Chondrocyte (in vitro differentiated cells): Measurements from ENCODE around the gene EPHA4. TPM values are rescaled to one million over a fixed set of nuclear protein-coding genes. Genes with fewer than 3 reads are reported as not detected.

ENCODE experiments used
- DNase-seq: peaks from one replicate; pipeline ENCODE4 v3.0.0; 2021; ENCODE audit warnings: mixed read lengths, low spot score
- H3K27ac Mint-ChIP-seq: one replicate; pipeline ENCODE4 v1.8.0; 2021; ENCODE audit warnings: mild to moderate bottlenecking, moderate library complexity, mixed read lengths; ENCODE audit not compliant: unreplicated experiment
- H3K27me3 Mint-ChIP-seq: 2 replicates; pipeline ENCODE4 v1.8.0; 2021; ENCODE audit warnings: low read depth, mixed read lengths
- H3K36me3 Mint-ChIP-seq: 2 replicates; pipeline ENCODE4 v1.8.0; 2021; ENCODE audit warnings: low read depth, mixed read lengths
- H3K4me1 Mint-ChIP-seq: 2 replicates; pipeline ENCODE4 v1.8.0; 2021; ENCODE audit warnings: low read depth, mild to moderate bottlenecking, mixed read lengths
- H3K4me3 Mint-ChIP-seq: one replicate; pipeline ENCODE4 v1.8.0; 2021; ENCODE audit warnings: mild to moderate bottlenecking, moderate library complexity, mixed read lengths; ENCODE audit not compliant: unreplicated experiment
- H3K9me3 Mint-ChIP-seq: 2 replicates; pipeline ENCODE4 v1.8.0; 2021; ENCODE audit warnings: low read depth, mixed read lengths
- total RNA-seq: library from RNA; stranded (reverse); gene quantifications from 3 replicates; pipeline ENCODE4 v1.2.1, GENCODE V29; 2021
- TF ChIP-seq, protein P1 (sequence below): fragments of 200-600 bp; sonication (generic); IDR thresholded peaks from 2 replicates; pipeline ENCODE4 v1.5.0; 2021; ENCODE audit warnings: antibody characterized with exemption, mild to moderate bottlenecking, moderate library complexity

EPHA4 gene
- total RNA-seq, 1 donor from 2014 or later: 3.9 TPM

- Mint-ChIP-seq H3K27me3 (no peaks in the 10 kb centered on the region), H3K9me3 (no peaks in the 10 kb centered on the region), H3K36me3 (no peaks in the 10 kb centered on the region), H3K4me1 (peaks cover 14% of the 10 kb centered on the region), H3K4me3 (no peak overlapping the region), H3K27ac (no peak overlapping the region)
- no peak for DNase-seq
- TF ChIP-seq, protein P1, sequence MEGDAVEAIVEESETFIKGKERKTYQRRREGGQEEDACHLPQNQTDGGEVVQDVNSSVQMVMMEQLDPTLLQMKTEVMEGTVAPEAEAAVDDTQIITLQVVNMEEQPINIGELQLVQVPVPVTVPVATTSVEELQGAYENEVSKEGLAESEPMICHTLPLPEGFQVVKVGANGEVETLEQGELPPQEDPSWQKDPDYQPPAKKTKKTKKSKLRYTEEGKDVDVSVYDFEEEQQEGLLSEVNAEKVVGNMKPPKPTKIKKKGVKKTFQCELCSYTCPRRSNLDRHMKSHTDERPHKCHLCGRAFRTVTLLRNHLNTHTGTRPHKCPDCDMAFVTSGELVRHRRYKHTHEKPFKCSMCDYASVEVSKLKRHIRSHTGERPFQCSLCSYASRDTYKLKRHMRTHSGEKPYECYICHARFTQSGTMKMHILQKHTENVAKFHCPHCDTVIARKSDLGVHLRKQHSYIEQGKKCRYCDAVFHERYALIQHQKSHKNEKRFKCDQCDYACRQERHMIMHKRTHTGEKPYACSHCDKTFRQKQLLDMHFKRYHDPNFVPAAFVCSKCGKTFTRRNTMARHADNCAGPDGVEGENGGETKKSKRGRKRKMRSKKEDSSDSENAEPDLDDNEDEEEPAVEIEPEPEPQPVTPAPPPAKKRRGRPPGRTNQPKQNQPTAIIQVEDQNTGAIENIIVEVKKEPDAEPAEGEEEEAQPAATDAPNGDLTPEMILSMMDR: no peak
Observed at GRCh38 chr2:221527776-221528309, 44.3 kb downstream of the EPHA4 start.

DNA sequence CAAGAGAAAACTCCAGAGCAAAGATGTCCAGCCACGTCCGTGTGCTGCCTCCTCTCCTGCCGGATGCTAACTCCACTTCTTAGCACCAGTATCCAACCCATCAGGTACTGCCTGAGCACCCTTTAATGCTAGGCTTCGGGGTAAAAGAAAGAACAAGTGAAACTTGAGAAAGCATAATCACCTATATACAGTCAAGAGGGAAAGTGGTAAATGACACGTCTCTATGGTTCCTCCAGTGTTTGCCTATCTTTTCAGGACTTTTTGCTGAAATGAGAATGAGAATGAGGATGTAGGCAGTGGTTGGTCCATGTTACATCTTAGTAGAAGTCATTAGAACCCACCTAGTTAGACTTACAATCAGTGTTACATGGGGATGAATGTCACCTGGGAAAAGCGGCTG lies 47.9 kb downstream of the EPHA4 start:
- Mint-ChIP-seq H3K36me3 (no peaks in the 10 kb centered on the region), H3K9me3 (no peaks in the 10 kb centered on the region), H3K27me3 (no peaks in the 10 kb centered on the region), H3K4me3 (no peak overlapping the region), H3K4me1 (peaks cover 2% of the 10 kb centered on the region), H3K27ac (no peak overlapping the region)
- TF ChIP-seq, protein P1: no peak
- no peak for DNase-seq

GRCh38 chr2:221521233-221521845 lies 50.8 kb downstream of the EPHA4 start:
- TF ChIP-seq, protein P1: no peak
- Mint-ChIP-seq H3K36me3 (no peaks in the 10 kb centered on the region), H3K27me3 (no peaks in the 10 kb centered on the region), H3K4me1 (no peaks in the 10 kb centered on the region), H3K4me3 (no peak overlapping the region), H3K9me3 (no peaks in the 10 kb centered on the region), H3K27ac (no peak overlapping the region)
- no peak for DNase-seq

GRCh38 chr2:221518935-221519625 lies 53.0 kb downstream of the EPHA4 start:
- TF ChIP-seq, protein P1: no peak
- peaks cover 3% of the 10 kb centered on the region for H3K4me1 Mint-ChIP-seq
- no peaks in the 10 kb centered on the region for H3K27me3 Mint-ChIP-seq
- no peaks in the 10 kb centered on the region for H3K9me3 Mint-ChIP-seq
- H3K27ac Mint-ChIP-seq: no peak overlapping the region
- no peaks in the 10 kb centered on the region for H3K36me3 Mint-ChIP-seq
- no peak overlapping the region for H3K4me3 Mint-ChIP-seq
- no peak for DNase-seq

DNA sequence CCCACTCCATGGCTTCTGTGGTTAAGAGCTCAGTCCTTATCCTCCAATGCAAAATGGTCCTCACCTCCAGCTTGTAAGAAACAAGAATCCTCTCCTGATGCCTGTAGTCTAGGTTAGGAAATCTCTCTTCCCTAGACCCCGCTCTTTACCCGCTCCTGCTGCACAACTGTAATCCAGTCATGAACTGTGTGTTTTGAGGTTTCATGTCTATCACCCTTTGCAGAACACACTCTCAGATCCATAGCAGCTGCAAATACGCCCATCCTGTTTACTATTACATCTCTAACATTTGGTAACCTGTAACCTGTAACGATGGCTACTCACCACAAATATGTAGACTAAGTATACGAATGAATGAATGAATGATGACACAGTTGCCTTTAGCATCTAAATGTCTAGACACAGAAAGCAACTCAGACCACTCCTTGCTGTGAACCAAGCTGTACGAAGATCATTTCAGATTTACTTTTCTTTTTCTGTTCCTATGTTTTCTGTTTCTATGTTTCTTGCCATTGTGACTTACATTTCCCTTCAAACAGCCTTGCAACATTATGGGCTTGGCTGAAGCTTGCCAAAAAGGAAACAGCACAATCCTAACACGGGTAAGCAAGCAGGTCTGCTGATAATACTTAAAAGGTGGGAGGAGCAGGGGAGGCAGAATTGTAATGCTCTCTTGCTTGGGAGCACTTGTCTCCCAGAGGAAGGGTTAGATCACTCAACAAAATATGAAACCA lies 53.7 kb downstream of the EPHA4 start:
- peaks cover 3% of the 10 kb centered on the region for H3K4me1 Mint-ChIP-seq
- no peak for DNase-seq
- TF ChIP-seq, protein P1: no peak
- H3K9me3 Mint-ChIP-seq: no peaks in the 10 kb centered on the region
- no peak overlapping the region for H3K27ac Mint-ChIP-seq
- no peak overlapping the region for H3K4me3 Mint-ChIP-seq
- no peaks in the 10 kb centered on the region for H3K27me3 Mint-ChIP-seq
- H3K36me3 Mint-ChIP-seq: no peaks in the 10 kb centered on the region
